ENCODE results near the gene TMEM258. TPM values are rescaled to one million over a fixed set of nuclear protein-coding genes. Genes with fewer than 3 reads are reported as not detected.

The TMEM258 gene
- total and polyA plus RNA-seq, 2 donors (not counting 3 experiments of a cell fraction or from before 2014, with no cell fraction given), result 140 to 534 TPM

DNA sequence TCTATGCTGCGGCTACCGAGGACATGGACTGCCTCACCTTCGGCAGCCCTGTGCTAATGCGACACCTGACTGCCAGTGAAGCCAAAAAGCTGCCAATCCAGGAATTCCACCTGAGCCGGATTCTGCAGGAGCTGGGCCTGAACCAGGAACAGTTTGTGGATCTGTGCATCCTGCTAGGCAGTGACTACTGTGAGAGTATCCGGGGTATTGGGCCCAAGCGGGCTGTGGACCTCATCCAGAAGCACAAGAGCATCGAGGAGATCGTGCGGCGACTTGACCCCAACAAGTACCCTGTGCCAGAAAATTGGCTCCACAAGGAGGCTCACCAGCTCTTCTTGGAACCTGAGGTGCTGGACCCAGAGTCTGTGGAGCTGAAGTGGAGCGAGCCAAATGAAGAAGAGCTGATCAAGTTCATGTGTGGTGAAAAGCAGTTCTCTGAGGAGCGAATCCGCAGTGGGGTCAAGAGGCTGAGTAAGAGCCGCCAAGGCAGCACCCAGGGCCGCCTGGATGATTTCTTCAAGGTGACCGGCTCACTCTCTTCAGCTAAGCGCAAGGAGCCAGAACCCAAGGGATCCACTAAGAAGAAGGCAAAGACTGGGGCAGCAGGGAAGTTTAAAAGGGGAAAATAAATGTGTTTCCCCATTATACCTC is 3.6 kb upstream of the TMEM258 start:
- Histone ChIP-seq H3K9ac (replicated peaks; ENCODE audit: extremely low read depth, insufficient read depth, low read length) (no peak overlapping the region), H3K36me3 (ENCODE audit: control insufficient read depth in 2 of 2, extremely low read depth in 1 of 2, insufficient read depth in 2 of 2, low read length in 2 of 2) (peaks cover 3 to 6% of the 10 kb centered on the region in 2 experiments), H3K9me1 (replicated peaks; ENCODE audit: control insufficient read depth, extremely low read depth, insufficient read depth, low read length) (no peaks in the 10 kb centered on the region), H3K27me3 (ENCODE audit: control insufficient read depth in 2 of 2, insufficient read depth in 2 of 2, low read length in 2 of 2) (no peaks in the 10 kb centered on the region), H3K9me3 (replicated peaks; ENCODE audit: control insufficient read depth, insufficient read depth, low read length) (no peaks in the 10 kb centered on the region), H3K79me2 (ENCODE audit: control insufficient read depth, insufficient read depth, low read length) (peaks cover 60% of the 10 kb centered on the region), H3K4me1 (ENCODE audit: control insufficient read depth, extremely low read depth, insufficient read depth, low read length) (peaks cover 25% of the 10 kb centered on the region), H4K20me1 (replicated peaks; ENCODE audit: control insufficient read depth, extremely low read depth, insufficient read depth, low read length) (no peaks in the 10 kb centered on the region), H3K4me3 (replicated peaks in 1 of 3; ENCODE audit: insufficient read depth in 1 of 3, low read depth in 1 of 3, low read length in 3 of 3) (no peak overlapping the region), H3K4me2 (ENCODE audit: insufficient read depth, low read length) (no peak overlapping the region), H3K27ac (ENCODE audit: insufficient read depth, low read depth, low read length) (no peak overlapping the region), H2AFZ (ENCODE audit: low read depth, low read length) (no peak overlapping the region)
- dilution Hi-C loops (cut with MboI; ENCODE audit: extremely low pct_ligation_motif_present, low sequenced_read_pairs), result no loop called here
- DNase-seq (ENCODE audit: low read depth, low spot score) (no peak), FAIRE-seq (no peak)
- no TSS peak for BruUV-seq (replicated peaks)
- POLR2A ChIA-PET, result no interaction called here
- TF ChIP-seq GATA2 (IDR thresholded peaks at IDR 0.05; ENCODE audit: insufficient read depth, insufficient read length, low read depth, low read length) (no peak), POLR2AphosphoS5 (IDR thresholded peaks at IDR 0.05; ENCODE audit: insufficient read depth, low read depth, low read length) (no peak), MAX (IDR thresholded peaks at IDR 0.05; ENCODE audit: insufficient read depth, insufficient read length) (no peak), JUN (IDR thresholded peaks at IDR 0.05; ENCODE audit: borderline replicate concordance, insufficient read depth, insufficient read length, low read depth) (no peak), EZH2 (IDR thresholded peaks at IDR 0.05; ENCODE audit: borderline replicate concordance, low read depth, low read length, severe bottlenecking) (no peak), MYC (IDR thresholded peaks at IDR 0.05; ENCODE audit: low read depth, low read length) (no peak), FOS (IDR thresholded peaks at IDR 0.05; ENCODE audit: borderline replicate concordance, insufficient read depth, low read length) (no peak), POLR2A (IDR thresholded peaks at IDR 0.05; ENCODE audit: low read depth, low read length) (no peak)
- TF ChIP-seq, protein P1, sequence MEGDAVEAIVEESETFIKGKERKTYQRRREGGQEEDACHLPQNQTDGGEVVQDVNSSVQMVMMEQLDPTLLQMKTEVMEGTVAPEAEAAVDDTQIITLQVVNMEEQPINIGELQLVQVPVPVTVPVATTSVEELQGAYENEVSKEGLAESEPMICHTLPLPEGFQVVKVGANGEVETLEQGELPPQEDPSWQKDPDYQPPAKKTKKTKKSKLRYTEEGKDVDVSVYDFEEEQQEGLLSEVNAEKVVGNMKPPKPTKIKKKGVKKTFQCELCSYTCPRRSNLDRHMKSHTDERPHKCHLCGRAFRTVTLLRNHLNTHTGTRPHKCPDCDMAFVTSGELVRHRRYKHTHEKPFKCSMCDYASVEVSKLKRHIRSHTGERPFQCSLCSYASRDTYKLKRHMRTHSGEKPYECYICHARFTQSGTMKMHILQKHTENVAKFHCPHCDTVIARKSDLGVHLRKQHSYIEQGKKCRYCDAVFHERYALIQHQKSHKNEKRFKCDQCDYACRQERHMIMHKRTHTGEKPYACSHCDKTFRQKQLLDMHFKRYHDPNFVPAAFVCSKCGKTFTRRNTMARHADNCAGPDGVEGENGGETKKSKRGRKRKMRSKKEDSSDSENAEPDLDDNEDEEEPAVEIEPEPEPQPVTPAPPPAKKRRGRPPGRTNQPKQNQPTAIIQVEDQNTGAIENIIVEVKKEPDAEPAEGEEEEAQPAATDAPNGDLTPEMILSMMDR (IDR thresholded peaks at IDR 0.05; ENCODE audit: extremely low read depth in 1 of 2, insufficient read depth in 1 of 2, low read depth in 1 of 2, low read length in 2 of 2), result no peak
- intact Hi-C loops (cut with micrococcal nuclease), result loop anchor here (2.0 kb wide), 1 partner anchor 51 kb away; no protein-coding TSS in a partner anchor
- CTCF ChIA-PET, result interaction anchor here (0.8 to 4.4 kb wide), 12 partner anchors 14 to 312 kb away, joined by 3 to 112 read pairs (median 18); partner anchors contain the start of genes FADS2 and FADS3
